A673 (cell line): ENCODE data around the gene NDP. TPM values are rescaled to one million over a fixed set of nuclear protein-coding genes. Genes with fewer than 3 reads are reported as not detected.

Experiments used
- BruUV-seq: library from RNA; stranded (reverse); fragments of 400-500 nt; replicated peaks from 2 replicates; lab custom pipeline; 2021; lab: Mats Ljungman, UMichigan
- CTCF ChIA-PET: fragments of 300-600 bp; sonication (Branson Sonifier 250); formaldehyde crosslinking; loops from one replicate; lab custom pipeline; 2022; ENCODE audit warnings: antibody characterized with exemption; lab: Charles Lee
- POLR2A ChIA-PET: fragments of 300-600 bp; sonication (Branson Sonifier 250); formaldehyde crosslinking; loops from one replicate; lab custom pipeline; 2022; ENCODE audit warnings: antibody characterized with exemption; ENCODE audit not compliant: low non-redundant PET; lab: Charles Lee
- DNase-seq: peaks from one replicate; pipeline ENCODE4 v3.0.0-alpha.2; 2015; ENCODE audit warnings: low spot score
- H3K27ac ChIP-seq: fragments of 200-600 bp; sonication (generic); 2 replicates; pipeline ENCODE4 v1.5.1; 2016; ENCODE audit warnings: mixed run types, low read depth, mild to moderate bottlenecking, mixed read lengths, antibody characterized with exemption, low read length; ENCODE audit not compliant: poor library complexity, severe bottlenecking
- H3K27me3 ChIP-seq: fragments of 200-600 bp; sonication (generic); replicated peaks from 2 replicates; pipeline ENCODE4 v1.6.1; 2017; ENCODE audit warnings: mixed run types, low read depth, mild to moderate bottlenecking, mixed read lengths, antibody characterized with exemption, low read length; ENCODE audit not compliant: insufficient read depth, poor library complexity
- H3K36me3 ChIP-seq: fragments of 200-600 bp; sonication (generic); 2 replicates; pipeline ENCODE4 v1.6.1; 2016; ENCODE audit warnings: mixed run types, mild to moderate bottlenecking, mixed read lengths, antibody characterized with exemption, low read length; ENCODE audit not compliant: insufficient read depth, poor library complexity, severe bottlenecking
- H3K4me1 ChIP-seq: fragments of 200-600 bp; sonication (generic); 2 replicates; pipeline ENCODE4 v1.6.1; 2017; ENCODE audit warnings: mixed run types, mild to moderate bottlenecking, mixed read lengths, antibody characterized with exemption, low read length; ENCODE audit not compliant: insufficient read depth, poor library complexity, severe bottlenecking
- H3K4me3 ChIP-seq: fragments of 200-600 bp; sonication (generic); 2 replicates; pipeline ENCODE4 v1.5.1; 2016; ENCODE audit warnings: low read depth, mixed run types, mild to moderate bottlenecking, mixed read lengths, low read length; ENCODE audit not compliant: poor library complexity, severe bottlenecking
- H3K9me3 ChIP-seq: fragments of 200-600 bp; sonication (generic); 2 replicates; pipeline ENCODE4 v1.6.1; 2016; ENCODE audit warnings: mixed run types, low read depth, mild to moderate bottlenecking, mixed read lengths, antibody characterized with exemption, low read length; ENCODE audit not compliant: poor library complexity, severe bottlenecking
- EZH2 ChIP-seq: fragments of 200-600 bp; sonication (generic); IDR thresholded peaks from 2 replicates; pipeline ENCODE4 v1.6.1; 2017; ENCODE audit warnings: borderline replicate concordance, low read depth, mild to moderate bottlenecking, mixed read lengths, antibody characterized with exemption, low read length; ENCODE audit not compliant: poor library complexity, severe bottlenecking
- intact Hi-C: fragments of 100-400 bp; cut with micrococcal nuclease; formaldehyde crosslinking; loops from one replicate; pipeline ENCODE4 v1.10.0; 2022; ENCODE audit not compliant: unreplicated experiment
- total RNA-seq: library from RNA; stranded (reverse); gene quantifications from 2 replicates; pipeline ENCODE4 v1.2.3, GENCODE V29; 2021
- TF ChIP-seq, protein P1 (sequence below): fragments of 300-800, 200-600 bp; sonication (generic); conservative IDR thresholded peaks from 2 replicates; pipeline ENCODE4 v1.5.1; 2017; ENCODE audit warnings: low read depth, mild to moderate bottlenecking, antibody characterized with exemption, low read length, moderate library complexity, mixed read lengths

The NDP gene
- total RNA-seq, 1 experiment from 2014 or later = not detected

- intact Hi-C loops = no loop called here
- H3K36me3 ChIP-seq = no peaks in the 10 kb centered on the region
- no TSS peak for BruUV-seq
- no peaks in the 10 kb centered on the region for H3K4me1 ChIP-seq
- TF ChIP-seq EZH2 = no peak
- TF ChIP-seq, protein P1, sequence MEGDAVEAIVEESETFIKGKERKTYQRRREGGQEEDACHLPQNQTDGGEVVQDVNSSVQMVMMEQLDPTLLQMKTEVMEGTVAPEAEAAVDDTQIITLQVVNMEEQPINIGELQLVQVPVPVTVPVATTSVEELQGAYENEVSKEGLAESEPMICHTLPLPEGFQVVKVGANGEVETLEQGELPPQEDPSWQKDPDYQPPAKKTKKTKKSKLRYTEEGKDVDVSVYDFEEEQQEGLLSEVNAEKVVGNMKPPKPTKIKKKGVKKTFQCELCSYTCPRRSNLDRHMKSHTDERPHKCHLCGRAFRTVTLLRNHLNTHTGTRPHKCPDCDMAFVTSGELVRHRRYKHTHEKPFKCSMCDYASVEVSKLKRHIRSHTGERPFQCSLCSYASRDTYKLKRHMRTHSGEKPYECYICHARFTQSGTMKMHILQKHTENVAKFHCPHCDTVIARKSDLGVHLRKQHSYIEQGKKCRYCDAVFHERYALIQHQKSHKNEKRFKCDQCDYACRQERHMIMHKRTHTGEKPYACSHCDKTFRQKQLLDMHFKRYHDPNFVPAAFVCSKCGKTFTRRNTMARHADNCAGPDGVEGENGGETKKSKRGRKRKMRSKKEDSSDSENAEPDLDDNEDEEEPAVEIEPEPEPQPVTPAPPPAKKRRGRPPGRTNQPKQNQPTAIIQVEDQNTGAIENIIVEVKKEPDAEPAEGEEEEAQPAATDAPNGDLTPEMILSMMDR = no peak
- no peak overlapping the region for H3K4me3 ChIP-seq
- no peaks in the 10 kb centered on the region for H3K9me3 ChIP-seq
- ChIA-PET CTCF (no interaction called here), POLR2A (no interaction called here)
- no peak overlapping the region for H3K27ac ChIP-seq
- no peak for DNase-seq
- no peaks in the 10 kb centered on the region for H3K27me3 ChIP-seq
Observed at GRCh38 chrX:44019911-44020310, 46.7 kb upstream of the NDP start.

DNA sequence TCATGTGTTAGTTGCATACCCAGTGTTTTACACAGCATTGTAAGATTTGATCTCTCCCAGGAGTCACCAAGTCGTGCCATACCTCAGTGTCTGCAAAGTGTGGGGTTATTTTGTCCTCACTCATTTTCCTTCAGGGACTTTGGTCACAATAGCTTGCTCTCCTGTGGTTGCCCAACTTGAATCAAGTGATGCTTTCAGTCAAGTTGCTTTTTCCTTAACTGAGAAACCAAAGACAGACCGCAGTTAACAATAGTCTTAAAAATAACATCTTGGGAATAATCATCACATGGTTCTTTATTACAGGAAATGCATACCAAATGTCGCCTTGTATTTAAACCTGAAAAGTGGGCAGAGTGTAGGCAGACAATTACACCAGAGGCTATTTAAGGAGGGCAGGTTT, 44.5 kb upstream of the NDP start:
- TF ChIP-seq EZH2 = no peak
- TF ChIP-seq, protein P1 = no peak
- no peak overlapping the region for H3K27ac ChIP-seq
- no peaks in the 10 kb centered on the region for H3K27me3 ChIP-seq
- CTCF ChIA-PET = no interaction called here
- H3K9me3 ChIP-seq = no peaks in the 10 kb centered on the region
- intact Hi-C loops = no loop called here
- H3K36me3 ChIP-seq = no peaks in the 10 kb centered on the region
- H3K4me3 ChIP-seq = no peak overlapping the region
- POLR2A ChIA-PET = no interaction called here
- DNase-seq = no peak
- no TSS peak for BruUV-seq
- no peaks in the 10 kb centered on the region for H3K4me1 ChIP-seq

DNA sequence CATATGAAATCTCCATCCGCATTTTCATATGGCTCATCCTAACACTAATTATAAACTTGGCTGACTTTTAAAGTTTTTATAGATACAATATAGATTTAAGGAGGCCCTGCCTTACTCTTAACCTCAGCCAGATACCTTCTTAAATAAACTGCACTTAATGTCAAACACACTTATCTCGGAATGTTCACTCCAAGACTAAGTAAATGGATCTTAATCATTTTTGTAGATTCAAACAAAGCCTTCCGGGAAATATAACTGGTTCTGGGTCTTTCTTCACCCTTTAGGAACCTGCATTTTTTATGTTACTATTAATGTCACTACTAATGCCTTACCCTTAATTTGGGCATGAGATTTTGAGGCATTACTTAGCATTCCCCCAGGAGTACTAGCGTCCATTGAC, 43.7 kb upstream of the NDP start:
- BruUV-seq = no TSS peak
- intact Hi-C loops = no loop called here

More for the DNA sequence above, 43.7 kb upstream of the NDP start:
- Histone ChIP-seq H3K36me3 (no peaks in the 10 kb centered on the region), H3K27ac (no peak overlapping the region), H3K9me3 (no peaks in the 10 kb centered on the region), H3K27me3 (no peaks in the 10 kb centered on the region), H3K4me1 (no peaks in the 10 kb centered on the region), H3K4me3 (no peak overlapping the region)
- DNase-seq = no peak
- POLR2A ChIA-PET = no interaction called here
- CTCF ChIA-PET = no interaction called here
- TF ChIP-seq EZH2 = no peak
- TF ChIP-seq, protein P1 = no peak
